GM20431 (cell line): ENCODE results near the gene GJC2.
"Not testable (repeated sequence)": the region's sequence is repeated elsewhere in the genome, so short reads cannot be mapped to it uniquely, and the experiment has no call there.

Experiments
- in situ Hi-C: fragments of 300-500 bp; cut with MseI, MboI; formaldehyde crosslinking; loops from one replicate; pipeline ENCODE4 v1.15.0; 2020; ENCODE audit warnings: low sequenced_read_pairs; ENCODE audit not compliant: unreplicated experiment

GJC2 gene

DNA sequence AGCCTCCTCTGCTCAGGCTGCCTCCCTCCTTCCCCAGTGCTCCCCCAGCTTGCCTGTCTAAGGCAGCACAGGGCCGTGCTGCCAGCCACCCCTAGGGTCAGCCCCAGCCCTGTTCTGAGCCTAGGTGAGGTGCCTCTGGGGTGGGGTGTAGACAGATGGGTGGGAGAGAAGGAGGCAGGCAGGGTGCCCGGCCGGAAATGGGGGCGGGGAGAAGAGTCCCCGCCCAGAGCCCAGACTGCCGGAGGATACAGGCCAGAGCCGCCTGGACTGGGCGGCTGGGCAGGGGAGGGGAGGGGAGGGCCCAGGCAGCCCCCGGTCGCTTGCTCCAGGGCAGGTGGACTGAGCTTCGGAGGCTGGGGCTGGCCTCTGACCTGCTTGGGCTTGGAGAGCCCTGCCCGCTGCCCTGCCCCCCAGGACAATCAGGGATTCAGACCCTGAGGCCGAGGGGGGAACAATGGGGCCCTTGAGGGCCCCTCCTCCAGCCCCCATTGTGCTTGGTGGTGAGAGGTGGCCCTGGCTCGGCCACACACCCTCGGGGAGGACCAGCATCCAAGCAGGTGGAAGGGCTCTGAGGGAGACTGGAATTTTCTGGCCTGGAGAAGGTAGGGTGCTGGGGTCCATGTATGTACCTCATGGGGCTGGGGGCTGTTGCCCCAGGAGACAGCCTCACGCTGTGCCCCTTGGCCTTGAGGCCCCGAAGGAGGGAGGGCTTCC, at the start of gene GJC2:
GJC2 (plus strand) TSS at position 525 of the 714 bp plus-strand sequence. CDS start 7,829 bp downstream, outside the sequence.
- in situ Hi-C loops: no loop called here

DNA sequence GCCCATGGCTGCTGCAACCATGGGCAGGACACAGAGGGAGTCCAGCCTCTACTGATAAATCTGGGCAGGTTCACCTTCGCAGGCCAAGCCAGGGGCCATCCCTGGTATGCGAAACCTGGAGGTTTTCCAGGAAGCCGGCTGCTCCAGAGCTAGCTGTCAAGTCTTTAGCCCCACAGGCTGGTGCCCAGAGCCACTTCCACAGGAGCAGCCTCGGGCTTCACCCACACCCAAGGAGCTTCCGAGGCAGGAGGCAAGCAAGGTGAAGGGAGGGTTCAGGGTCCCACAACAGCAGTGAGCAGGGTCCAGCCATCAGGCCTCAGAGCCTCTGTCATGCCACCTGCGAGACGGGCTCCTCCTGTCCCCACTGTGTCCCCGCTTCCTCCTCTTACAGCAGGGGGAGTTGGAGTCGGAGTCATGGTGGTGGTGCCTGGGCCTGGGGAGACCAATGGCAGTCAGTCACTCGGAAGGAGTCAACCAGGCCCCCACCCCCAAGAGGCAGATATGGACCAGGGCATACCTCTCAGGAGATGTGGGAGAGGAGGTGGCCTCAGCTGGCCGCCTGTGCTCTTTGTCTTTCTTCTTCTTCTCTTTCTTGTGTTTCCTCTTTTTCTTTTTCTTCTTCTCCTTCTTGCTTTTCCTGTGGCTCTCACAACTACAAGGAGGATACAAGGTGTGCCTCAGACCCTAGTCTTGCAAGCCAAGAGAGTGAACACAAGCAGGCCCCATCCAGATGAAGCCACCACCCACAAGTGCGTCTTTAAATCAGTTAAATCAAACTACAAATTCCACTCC, 48.7 kb upstream of the GJC2 start:
- in situ Hi-C loops: no loop called here

DNA sequence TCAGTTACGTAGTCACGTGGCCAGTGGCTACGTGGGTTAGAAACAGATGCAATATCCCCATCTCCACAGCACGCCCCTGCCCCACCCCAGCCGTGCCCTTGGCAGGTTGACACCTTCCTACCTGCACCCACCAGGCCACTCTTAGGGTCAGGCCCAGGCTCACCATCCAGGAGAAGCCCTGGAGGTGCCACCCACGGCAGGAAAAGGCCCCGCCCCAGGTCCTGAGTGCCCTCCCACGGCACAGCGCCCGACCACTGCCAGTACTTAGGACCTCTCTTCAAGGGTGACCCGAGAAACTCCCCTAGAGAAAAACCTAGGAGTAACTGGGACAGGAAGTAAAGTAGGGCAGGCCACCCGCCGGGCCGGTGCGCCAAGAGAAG, 48.1 kb upstream of the GJC2 start:
- in situ Hi-C loops: no loop called here

DNA sequence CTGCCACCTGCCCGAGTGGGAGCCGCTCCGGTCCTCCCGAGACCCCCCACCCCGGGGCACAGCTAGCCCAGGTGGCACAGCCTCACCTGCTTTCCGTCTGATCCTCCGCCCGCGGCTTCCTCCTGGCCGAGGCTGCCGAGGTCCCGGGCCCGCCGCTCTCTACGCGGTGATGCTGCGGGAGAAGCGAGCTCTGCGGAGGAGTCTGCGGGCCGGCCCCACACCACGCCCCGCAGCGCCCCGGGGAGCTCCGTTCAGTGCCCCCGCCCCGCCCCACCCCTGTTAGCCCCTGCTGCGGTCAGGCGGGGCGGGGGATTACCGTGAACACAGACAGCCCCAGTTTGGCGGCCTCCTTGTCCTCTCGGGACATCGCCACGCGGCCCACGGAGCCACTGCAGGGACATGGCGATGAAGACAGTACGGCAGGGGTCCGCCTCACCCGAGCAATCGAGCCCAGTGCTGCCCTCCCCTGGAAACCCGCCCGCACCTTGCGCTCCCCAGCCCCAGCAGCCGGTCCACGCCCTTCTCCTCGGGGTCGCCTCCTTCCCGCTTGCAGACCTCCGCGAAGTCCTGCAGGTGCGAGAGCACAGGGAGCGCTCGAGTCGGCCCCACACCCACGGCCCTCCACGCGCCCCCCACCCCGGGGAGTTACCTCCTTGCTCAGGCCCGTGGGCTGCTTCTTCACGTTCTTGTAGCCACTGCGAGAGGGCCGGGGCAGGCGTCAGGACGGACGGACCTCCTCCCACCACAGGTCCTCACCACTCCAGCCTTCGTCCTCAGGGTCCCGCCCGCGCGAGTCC, 47.5 kb upstream of the GJC2 start:
- in situ Hi-C loops: no loop called here

DNA sequence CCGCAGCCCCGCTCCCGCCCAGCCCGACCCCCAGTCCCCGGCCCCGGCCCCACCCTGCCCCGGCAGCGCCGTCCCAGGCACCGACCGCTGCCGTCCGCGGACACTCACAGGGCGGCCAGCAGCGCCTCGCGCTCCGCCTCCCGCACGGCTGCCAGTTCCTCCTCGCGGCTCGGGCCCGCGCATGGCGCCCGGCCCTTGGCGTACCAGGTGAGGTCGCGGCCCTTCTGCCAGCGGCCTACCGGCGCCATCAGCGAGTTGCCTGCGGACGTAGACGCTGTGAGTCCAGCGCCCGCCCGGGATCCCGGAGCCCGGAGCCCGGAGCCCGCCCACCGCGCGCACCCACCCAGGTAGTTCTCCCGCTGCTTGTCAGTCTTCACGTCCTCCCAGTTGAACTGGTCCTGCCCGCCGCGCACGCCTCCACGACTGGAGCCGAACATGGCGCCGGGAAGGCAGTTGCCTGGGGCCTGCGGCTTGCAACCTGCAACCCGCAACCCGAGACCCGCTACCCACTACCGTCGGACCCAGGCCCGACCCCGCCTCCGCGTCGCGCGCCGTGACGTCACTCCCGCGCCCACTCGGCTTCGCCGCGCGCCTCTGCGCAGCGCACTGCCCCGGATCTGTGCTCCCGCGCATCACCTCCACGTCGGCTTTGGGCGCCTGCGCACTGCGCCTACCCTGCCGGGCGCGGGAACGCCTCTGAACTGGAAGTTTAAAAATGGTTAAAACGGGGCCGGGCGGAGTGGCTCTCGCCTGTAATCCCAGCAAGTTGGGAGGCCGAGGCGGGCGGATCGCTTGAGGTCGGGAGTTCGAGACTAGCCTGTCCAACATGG, 46.7 kb upstream of the GJC2 start, which contains the start of gene C1orf35:
C1orf35 (minus strand) TSS at position 535 of the 830 bp plus-strand sequence; CDS start at position 437, 98 bp downstream.
- in situ Hi-C loops: no loop called here

DNA sequence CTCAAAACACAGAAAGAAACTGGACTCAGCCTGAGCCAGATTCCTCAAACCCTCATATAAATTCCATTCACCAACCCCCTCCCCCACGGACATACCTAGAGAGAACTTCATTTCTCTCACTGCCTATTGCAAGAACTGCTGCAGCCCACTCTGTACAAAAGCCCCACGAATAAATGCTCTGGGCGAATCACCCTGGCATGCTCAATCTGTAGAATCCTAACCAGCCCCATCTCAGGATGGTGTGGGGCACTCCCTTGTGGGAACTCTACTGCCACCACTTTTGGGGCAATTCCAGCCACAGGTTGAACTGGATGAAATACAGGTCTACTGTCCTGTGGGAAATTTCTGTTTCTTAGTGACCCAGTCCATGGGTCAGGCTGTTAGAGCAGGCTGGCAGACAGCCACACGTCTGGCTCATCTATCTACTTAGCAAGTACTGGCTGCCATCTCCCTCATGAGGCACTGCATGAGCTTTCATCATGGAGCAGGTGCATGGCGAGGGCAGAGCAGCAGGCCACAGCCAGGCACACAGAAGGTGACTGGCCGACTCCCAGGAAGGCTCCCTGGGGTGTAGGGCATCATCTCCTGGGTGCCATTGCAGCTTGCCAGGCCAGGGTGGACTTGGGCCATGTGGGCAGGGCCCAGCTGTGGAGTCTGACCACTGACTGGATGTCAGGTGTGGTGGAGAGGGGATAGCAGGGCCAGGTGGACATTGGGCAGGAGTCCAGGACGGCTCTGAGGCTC, 45.0 kb upstream of the GJC2 start:
- in situ Hi-C loops: no loop called here

DNA sequence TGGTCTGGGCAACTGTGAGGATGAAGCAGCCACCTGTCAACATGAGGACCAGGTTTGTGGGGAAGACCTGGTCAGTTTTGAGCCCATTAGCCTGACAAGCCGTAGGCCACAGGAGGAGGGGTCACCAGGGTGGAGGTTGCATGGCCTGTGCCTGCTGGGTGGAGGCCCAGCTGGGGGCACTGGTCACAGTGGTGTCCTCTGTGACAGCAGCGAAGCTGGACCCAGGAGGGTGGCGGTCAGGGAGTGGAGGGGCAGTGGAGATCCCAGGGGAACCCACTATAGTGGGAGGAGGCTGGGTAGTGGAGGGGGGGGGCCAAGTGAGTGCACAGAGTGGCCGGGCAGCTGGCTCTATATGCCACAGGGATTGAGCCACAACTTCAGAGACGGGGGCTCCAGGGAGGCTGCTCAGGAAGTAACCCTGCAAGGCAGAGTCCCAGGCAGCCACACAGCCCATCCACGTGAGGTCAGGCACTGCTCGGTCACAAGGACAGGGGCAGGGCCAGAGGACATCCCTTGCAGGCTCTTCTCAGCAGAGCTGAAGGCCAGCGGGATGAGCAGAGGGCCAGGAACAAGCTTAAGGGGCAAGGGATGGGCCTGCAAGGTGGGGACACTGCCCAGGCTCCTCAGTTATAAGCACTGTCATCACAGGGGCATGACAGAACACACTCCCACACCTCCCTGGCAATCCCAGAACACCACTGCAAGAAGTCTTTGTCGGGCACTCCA, 44.3 kb upstream of the GJC2 start:
- in situ Hi-C loops: no loop called here

DNA sequence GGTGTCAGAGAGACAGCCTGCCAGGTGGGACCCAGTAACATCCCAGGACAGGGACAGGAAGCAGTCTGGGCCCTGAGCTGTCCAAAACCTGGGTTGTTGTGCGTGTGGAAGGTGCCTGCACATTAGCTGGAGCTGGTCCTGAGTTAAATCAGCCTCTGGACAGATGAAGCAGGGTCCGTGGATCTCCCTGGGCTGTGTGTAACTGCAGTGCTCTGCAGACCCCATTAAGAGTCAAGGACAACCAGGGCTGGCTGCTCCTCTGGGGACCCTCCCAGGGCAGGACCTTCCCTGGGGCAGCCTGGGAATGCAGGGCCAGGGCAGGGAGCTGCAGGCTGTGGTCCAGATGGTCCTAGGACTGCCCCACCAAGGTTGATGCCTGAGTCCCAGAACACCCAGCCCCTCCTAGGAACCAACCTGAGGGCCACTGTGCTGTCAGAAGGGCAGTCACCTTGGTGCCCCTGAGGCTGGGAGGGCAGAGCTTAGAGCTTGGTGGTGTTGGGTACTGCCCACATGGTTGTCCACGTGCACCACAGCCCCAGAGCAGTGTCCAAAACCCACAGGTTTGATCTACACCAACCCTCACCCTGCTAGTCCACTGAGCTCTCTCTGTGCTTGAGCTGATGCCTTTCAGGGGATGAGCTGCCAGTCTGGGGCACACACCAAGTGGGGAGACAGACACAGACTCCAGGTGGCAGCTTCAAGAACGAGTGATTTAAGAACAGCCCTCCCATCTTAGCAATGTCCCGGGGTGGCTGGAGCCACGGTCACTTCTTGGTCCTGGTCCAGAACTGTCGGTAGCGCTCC, 43.5 kb upstream of the GJC2 start:
- in situ Hi-C loops: no loop called here

DNA sequence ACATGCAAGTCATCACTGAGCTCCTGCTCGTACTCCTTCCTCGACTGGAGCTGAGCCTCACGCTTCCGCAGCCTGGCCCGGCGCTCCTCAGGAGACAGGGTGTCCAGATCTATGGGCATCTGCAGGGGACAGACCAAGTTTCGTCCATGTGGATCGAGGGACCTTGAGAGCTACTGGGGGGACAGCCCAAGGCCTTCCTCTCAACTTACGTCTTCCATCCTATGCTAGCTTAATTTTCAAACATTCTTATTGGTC, 43.0 kb upstream of the GJC2 start:
- in situ Hi-C loops: no loop called here

DNA sequence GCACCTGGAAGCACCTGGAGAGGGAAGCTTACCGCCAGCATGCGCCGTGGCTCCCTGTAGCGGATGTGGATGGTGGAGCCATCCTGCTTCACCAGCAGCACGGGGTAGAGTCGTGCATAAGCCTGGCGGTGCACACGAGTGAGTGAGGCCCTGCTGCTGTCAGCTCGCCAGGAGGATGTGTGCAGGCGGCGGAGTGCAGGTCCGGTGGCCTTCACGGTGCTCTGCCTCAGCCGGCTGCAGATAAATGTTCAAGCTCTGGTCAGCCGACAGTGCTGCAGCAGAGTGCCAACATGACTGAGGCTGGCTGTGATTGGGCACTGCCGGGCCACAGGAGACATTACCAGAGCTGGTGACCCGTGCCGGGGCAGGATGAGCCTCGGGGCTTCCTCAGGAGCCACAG, 42.1 kb upstream of the GJC2 start:
- in situ Hi-C loops: no loop called here

DNA sequence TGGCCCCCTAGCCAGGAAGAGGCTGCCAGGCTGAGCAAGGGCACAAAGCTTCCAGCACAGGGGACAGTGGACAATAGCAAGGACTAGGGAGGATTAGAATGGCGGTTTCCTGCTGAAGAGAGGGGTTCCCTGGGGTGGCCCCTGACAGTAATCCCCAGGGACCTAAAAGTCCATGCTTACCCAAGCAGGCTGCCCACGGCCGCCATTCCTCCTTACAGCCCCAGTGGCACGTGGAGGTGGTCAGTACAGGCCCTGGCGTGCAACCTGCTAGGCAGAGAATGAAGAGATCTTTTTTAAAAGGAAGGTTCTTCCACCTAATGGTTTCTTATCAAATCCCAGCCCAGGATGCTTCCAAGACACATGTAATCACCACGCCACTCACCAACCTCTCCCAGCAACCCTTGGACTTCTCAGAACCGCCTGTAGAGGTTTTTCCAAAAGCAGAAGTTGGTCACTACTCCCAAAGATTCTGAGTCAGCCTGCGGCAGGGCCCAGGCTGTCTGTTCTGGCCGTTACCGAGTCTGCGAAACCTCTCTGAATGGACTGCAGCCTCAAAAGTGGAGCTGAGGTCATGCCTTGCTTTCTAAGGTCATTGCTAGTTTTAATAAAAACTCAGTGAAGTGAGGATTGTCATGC, 41.6 kb upstream of the GJC2 start:
- in situ Hi-C loops: no loop called here

DNA sequence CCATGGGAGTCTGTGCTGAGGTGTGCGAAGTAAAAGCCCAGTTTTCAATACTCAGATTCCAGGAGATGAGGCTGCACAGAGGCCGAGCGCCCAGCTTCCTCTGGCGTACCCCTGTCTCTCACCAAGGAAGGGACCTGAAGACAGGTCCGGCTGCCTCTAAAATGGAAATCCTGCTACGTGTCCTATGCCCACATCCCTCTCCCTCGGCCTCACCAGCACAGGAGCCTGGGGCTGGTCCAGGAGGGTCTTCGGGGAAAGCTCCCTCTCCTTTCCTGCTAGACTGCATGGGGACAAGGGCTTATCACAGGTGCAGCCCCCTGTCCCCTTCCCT, 41.0 kb upstream of the GJC2 start:
- in situ Hi-C loops: no loop called here

DNA sequence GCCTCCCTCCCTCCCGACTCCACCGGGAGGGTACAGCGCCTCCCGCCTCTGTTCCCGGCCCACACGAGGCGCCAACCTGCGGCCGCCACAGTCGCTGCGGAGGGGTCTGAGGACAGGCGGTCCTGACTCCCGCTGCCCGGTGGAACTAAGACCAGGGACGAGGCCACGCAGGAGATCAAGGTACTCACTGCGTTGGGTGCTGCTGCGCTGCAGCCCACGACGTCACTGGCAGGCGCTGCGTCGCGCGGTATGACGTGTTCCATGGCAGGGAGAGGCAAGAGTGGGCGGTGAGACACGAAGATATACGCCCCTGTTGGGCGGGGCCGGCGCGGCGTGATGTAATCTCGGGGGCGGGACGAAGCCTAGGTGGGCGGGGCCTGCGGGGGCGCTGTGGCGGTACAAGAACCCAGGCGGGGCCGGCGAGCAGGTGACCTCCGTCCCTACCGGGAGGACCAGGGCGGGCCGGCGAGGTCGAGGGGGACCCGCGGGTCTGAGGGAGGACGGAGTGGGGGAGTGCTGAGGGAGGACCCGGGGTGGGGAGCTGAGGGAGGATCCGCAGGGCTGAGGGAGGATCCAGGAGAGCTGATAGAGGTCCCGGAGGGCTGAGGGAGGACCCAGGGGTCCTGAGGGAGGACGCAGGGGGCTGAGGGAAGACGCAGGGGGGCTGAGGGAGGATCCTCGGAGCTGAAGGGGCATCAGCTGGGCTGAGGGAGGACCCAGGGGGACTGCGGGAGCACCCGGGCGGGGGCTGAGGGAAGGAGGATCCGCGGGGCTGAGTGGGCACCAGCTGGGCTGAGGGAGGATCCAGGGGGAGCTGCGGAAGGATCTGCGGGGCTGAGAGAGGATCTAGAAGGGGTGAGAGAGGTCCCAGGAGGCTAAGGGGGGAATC, 40.4 kb upstream of the GJC2 start, which contains the start of gene MRPL55:
MRPL55 (minus strand) TSS at position 227 of the 889 bp plus-strand sequence. CDS start 1,039 bp downstream, outside the sequence.
- in situ Hi-C loops: no loop called here

DNA sequence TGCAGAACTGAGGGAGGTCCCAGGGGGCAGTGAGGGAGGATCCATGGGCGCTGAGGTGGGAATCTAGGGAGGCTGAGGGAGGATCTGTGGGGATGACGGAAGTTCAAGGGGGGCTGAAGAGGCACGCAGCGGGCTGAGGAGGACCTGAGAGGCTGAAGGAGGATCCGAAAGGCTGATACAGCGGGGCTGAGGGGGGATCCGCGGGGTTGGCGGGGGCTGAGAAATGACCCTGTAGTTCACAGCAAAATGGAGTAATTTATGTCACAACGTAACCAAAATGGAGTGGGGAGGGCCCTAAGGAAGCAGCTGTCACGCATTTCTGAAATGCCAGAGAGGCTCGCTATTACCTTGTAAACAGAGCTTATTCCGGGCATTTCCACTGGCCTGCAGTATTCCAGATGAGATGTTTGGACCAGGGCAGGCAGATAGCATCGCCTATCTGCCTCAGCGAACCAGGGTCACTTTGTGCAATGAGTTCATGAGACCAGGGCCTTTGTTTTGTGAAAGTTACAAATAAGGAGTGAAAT, 39.7 kb upstream of the GJC2 start:
- in situ Hi-C loops: no loop called here

DNA sequence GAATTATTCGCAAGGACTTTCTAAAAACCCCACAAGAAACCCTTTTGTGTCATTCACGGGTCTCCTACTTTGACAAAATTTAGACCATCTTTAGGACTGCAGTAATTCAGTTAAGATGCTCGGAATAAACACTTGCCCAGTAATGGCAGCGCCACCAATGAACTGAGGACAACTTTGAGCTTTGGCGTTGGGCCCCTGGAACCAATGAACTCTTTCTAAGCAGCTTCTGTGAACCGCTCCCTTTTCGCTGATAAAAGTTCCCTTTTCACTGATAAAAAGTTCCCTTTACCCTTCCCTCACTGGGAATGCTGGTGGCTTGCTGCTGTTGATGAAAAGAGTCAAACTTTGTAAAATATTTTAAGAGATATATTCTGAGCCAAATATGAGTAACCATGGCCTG, 39.2 kb upstream of the GJC2 start:
- in situ Hi-C loops: no loop called here

DNA sequence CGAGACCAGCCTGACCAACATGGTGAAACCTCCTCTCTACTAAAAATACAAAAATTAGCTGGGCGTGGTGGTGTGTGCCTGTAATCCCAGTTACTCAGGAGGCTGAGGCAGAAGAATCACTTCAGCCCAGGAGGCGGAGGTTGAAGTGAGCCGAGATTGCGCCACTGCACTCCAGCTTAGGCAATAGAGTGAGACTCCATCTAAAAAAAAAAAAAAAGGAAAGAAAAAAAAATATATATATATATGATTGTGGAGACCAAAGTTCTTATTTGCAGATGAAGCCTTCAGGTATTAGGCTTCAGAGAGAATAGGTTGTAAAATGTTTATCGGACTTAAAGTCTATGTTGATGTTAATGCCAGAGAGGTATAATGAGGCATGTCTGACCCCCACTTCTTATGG, 38.4 kb upstream of the GJC2 start:
- in situ Hi-C loops: not testable (repeated sequence)
